SH-SY5Y (cell line): ENCODE results near the gene CASP10.

Experiments
- GATA2 ChIP-seq: IDR thresholded peaks from 2 replicates; pipeline ENCODE4 v1.6.1; 2011; ENCODE audit warnings: mild to moderate bottlenecking, low read depth, low read length
- GATA3 ChIP-seq: IDR thresholded peaks from 2 replicates; pipeline ENCODE4 v1.6.1; 2011; ENCODE audit warnings: low read depth, mild to moderate bottlenecking, low read length, moderate library complexity

DNA sequence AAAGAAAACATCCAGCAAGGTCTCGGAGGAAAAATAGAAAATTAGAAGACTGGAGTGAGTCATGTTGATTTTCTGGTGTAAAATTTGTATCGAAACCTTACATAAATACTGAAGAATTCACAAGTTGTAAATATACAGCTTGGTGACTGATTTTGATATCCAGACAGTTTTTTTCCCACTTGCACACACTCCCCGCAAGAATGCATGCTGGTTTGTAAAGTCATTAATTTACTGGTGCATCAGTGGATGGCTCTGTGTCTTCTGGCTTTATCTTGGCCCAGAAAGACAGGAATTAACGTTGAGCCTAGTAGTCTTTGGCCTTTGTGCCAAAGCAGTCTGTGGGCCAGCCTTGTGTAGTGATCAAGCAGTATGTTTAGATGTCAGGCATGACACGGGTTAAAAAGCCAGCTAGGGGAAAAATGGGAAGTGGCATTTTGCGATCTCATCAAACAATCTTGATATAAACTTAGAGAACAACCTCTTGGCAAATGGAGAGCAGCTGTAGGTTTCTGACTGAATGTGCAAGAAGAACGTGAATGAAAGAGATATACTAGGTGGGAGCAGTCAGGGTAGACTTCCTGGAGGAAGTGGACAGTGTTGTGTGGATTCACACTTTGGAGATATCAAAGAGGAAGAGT lies 54.7 kb downstream of the CASP10 start:
- TF ChIP-seq GATA2 (no peak), GATA3 (no peak)
